HG03521 (cell line): ENCODE data around the gene VWA7.
"Not testable (repeated sequence)": the region's sequence is repeated elsewhere in the genome, so short reads cannot be mapped to it uniquely, and the experiment has no call there.

Experiments used
- ATAC-seq: cut with Tn5 transposase; IDR thresholded peaks from one replicate; pipeline ENCODE4 v1.9.1; 2021; ENCODE audit warnings: mild to moderate bottlenecking, moderate library complexity; ENCODE audit not compliant: unreplicated experiment

VWA7 gene

DNA sequence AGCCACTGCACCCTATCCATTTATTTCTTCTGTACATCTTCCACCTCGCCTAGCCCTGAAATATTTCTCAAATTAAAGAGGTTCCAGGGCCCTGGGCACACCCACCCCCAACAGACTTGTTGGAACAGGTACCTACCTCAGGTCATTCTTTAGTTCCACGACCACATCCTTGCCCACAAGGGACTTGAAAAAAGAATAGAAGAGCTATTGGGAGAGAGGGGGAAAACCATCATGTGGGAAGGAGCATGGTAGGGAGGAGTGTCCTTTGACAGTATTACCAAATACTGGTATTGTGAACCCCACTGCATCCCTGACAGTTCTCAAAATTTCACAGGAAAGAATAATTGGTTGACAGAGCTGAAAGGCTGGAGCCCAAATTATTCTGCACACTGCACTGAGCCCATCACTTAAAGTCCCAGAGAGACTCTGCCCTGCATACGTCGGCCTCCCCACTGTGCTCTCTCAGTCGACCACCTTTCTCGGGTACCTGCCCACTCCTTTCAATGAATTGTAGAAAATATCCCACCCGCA, 28.9 kb upstream of the VWA7 start:
- peak; percentile 4 for ATAC-seq

DNA sequence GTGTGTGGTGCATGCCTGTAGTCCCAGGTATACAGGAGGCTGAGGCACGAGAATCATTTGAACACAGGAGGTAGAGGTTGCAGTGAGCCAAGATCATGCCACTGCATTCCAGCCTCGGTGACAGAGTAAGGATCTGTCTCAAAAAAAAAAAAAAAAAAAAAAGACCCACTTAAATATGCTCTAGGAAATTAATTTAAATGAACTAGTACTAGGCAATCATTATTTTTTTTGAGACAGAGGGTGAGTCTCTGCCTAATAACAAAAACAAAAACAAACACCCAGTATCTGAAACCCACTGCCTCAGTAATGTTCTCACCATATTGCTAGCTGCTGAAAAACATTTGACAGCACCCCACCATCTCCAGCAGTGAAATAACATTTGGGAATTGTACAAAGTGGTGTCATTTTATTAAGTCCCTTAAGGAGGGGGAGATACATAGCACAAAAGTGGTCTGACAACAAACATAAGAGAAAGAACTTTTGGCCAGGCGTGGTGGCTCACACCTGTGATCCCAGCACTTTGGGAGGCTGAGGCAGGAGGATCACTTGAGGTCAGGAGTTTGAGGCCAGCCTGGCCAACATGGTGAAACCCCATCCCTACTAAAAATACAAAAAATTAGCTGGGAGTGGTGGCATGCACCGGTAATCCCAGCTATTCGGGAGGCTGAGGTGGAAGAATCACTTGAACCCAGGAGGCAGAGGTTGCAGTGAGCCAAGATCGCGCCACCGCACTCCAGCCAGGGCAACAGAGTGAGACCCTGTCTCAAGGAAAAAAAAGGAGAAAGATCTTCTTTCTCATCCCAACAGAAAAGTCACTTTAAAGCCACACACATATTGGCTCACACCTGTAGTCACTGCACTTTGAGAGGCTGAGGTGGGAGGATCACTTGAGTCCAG, 24.2 kb upstream of the VWA7 start:
- ATAC-seq: not testable (repeated sequence)

DNA sequence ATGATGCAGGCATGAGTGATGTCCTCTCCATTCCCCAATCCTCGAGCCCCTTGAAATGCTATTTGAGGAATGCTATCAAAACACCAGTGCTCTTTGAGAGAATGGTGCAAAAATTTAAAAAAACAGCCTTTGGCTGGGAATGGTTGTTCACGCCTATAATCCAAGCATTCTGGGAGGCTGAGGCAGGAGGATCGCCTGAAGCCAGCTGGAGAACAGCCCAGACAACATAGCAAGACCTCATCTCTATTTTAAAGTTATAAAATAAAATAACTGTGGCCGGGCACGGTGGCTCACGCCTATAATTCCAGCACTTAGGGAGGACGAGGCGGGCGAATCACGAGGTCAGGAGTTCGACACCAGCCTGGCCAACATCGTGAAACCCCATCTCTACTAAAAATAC, 22.7 kb upstream of the VWA7 start:
- ATAC-seq: no peak

DNA sequence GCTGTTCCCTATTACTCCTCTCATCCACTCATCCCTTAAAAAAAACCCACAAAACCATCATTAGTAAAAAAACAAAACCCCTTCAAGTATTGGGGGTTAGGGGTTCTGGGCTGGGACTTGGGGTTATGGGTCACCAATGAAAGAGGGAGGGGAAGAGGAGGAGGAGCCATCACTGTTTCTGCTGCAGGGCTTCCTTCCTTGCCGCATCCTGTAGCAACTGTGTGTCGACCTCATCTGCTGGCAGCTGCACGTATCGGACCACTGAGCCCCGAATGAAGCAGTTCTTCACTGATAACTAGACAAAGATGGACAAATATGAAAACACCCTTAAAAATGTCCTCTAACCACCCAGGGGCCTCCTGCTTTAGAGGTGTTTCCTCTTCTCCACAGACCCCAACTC, 20.5 kb upstream of the VWA7 start:
- ATAC-seq: no peak

DNA sequence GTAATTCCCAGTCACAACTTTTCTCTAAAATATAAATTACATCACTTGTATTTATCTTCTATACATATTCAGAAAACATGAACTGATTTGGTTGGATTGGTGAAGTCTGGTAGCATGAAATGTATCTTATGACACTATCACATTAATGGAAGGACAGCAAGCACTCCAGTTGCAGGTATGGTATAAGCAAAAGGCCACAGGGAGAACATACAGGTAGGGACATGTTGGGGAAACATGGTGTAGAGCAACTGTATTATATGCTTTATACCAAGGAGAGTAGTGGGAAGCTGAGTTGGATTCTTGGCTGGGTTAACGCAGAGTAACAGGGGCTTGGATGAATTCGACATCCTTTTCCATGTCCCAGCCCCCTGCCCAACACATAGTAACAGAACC, 19.9 kb upstream of the VWA7 start:
- ATAC-seq: no peak

DNA sequence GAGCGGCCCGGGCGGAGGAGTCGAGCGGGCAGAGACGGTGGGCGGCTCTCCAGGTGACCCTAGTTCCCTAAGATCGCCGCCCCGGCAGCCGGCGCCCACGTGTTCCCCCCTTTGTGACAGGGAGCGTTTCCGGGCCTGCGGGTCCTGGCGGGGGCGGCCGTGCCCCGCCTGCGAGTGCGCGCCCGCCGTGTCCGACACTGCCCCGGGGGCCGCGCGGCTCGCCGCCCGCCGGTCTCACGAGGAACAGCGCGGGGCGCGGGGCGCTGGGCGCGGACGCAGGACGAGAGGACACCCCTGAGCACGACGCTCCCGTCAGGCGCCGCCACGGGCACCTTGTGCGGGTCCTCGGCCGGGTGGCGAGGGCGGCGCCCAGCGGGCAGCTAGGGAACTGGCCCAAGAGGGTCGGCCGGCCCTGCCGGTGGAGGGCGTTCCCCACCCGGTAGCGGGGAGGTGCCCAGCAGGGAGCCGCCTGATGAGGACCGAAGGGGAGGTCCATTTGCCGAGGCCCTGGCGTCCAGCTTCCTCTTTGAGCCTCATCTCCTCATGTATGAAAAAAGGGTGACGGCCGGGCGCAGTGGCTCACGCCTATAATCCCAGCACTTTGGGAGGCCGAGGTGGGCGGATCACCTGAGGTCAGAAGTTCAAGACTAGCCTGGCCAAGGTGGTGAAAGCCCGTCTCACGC, 18.6 kb upstream of the VWA7 start, which contains the start of gene VARS1:
Gene VARS1 (minus strand): TSS at position 137 of the 683 bp plus-strand sequence. CDS start 535 bp downstream, outside the sequence.
- ATAC-seq: peak; percentile 77

DNA sequence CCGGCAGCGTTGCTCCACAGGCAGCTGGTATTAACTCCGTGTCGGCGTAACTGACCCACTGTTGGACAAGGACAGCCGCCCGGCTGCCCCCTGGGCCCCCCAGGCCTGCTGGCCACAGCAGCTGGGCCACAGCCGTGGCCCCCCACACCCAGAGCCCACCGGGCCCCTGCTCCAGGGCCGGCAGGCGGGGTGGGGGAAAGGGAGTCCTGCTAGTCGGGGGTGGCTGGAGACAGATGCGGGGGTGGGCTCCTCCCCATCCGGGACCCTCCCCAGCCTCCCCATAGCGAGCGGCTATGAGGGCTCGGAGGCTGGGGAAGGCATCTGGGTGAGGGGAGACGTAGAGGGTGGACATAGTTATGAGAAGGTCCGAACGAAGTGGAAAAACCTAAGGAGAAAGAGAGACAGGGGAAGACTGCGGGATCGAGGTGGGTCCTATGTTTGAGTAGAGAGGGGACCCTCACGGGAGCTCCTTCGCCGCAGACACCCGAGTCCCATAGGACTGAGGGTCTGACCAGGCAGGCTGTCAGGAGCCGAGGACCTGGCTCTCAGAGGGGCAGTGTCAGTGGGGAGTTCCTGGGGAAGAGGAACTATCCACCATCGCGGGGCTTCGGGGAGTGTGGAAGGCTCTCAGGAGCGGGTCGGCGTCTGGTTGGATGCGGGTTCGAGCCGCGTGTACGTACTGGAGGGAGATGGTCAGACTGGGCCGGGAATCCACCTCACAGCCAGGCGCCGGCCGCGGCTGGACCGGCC, 17.9 kb upstream of the VWA7 start:
- peak; percentile 5 for ATAC-seq

DNA sequence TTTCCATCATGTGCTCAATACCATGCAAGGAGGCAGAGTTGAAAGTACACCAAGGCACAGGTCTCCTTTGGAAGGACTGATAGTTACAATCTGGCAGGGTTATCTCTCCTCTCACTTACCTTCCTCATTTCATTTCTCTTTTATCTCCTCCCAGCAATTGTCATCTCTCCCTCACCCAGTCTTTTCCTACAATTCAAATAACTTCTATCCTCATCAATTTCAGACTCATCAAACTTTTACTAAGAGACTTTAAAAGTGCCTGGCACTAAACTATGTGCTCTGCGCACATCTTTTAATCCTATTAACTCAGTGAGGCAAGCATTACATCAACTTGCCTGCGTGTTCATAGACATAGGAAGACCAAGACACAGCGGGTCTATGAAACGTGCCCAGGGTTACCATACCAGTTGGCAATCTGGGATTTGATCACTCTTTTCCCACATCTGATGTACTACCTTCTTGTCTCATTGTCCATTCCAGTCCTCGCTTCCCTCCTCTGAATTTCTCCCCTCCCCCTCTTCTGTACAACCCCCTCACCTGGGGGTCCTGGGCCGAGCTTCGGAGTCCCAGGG, 17.3 kb upstream of the VWA7 start:
- no peak for ATAC-seq

DNA sequence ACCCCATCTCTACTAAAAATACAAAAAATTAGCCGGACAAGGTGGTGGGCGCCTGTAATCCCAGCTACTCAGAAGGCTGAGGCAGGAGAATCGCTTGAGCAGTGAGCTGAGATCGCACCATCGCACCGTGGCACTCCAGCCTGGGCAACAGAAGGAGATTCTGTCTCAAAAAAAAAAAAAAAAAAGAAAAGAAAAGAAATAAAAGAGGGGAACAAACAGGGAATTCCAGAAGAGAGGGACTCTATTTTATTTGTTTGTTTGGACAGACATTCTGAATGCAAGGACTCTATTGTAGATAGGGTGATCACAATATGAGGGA, 16.8 kb upstream of the VWA7 start:
- ATAC-seq: not testable (repeated sequence)

DNA sequence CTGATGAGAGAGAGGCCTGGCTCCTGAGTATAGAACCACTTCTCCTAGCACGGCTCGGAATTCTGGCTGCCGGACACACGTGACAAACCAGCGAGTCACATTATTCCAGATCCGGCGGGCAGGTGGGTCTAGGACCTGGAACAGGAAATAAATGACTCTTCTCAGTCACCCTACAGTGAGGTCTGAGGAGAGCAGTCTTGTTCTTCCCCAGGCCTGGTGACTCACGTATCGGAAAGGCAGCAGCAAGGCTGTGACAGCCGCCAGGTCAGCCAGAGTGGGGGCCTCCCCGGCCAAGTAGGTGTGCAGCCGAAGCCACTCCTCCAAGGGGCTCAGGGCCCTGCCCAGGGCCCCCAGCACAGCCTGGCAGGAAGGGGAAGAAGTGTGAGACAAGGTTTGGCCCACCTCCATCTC, 15.6 kb upstream of the VWA7 start:
- ATAC-seq: no peak

DNA sequence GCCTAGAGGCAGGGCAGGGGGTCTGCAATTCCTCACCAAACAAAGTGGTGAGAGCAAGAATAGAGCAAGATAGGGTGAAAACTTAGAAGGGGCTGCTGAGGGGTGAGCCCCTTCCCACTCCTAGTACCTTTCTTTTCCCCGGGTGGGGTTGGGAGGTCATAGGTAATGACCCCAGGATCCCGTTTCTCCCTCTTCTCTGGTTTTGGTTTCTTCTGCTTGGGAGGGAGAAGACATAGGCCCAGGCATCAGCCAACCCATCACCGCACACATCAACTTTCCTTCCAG, 14.9 kb upstream of the VWA7 start:
- ATAC-seq: no peak

DNA sequence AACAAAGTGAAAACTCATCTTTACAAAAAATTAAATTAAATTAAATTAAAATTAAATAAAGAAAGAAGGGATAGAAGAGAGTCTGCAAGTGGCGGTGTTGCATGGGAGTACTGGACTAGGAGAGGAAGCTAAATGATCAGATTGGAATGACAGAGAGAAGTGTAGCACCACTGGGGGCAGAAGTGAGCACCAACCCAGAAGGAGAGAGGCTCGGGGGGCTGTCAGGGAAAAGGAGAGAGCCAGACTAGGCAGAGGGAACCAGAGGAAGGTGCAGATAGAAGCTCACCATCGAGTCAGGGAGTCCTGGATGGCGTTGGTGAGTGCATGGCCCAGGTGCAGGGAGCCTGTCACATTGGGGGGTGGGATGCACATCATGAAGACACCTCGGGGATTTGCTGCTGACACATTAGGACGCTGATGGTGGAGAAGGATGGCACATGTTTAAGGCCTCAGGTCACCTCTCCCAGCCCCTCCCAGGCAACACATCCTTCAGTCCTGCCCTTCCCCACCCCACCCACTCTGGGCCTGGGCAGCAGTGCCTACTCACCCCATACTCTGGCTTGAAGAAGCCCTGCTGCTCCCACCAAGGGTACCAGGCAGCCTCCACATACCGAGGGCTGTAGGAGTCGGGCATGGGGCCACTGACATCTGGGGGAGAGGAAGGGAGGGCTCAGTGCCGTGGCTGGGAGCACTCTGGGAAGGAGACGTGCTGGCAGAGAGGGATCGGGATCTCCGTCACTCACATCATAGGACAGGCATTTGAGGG, 14.4 kb upstream of the VWA7 start:
- no peak for ATAC-seq

DNA sequence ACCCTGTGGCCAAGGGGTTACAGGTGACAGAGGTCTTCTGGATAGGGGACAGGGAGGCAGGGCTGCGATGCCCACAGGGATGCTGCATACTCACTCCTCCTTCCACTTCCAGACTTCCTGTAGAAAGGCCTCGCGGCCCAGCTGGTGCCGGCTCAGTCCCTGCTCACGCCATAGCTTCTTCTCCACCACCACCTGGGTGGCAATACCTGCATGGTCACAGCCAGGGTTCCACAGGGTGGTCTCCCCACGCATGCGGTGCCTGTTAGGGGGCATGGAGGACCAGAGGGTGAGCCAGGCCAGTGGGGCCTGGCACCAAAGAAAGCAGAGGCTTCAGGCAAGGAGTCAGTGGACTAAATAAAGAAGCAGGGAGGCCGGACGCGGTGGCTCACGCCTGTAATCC, 8.3 kb upstream of the VWA7 start:
- no peak for ATAC-seq

DNA sequence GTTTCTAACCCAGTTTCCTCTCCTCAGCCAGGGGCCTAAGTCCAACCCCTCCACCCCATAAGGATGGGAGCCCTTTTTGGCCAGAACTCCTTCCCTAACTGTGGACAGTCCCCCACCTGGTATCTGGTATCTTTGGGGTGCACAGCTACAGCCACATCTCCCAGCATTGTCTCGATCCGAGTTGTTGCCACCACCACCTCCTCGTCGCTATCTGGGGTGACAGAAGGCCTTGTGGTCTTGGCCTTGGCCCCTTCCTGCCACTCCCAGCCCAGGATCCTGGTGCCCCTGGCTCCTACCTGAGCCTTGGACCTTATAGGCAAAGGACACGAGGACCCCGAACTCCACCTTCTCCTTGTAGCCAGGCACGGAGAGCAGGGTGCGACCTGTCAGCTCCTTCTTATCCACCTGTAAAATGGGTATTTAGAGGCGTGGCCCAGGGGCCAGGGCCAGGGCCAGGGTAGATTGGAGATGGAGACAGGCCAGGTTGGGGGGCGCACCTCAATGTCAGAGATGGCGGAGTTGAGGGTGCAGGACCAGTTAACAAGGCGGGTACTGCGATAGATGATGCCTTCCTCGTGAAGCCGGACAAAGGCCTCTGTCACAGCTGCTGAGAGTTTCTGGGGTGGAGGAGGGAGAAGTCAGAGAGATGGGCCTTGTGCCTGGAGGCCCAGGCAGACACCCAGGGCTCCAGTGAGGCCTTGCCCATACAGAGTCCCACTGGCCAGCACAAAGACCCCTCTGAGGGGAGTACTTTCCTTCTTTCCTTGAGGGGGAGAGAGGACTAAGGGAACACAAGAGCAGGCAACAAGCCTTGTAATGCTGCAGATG, 7.2 kb upstream of the VWA7 start:
- ATAC-seq: no peak

DNA sequence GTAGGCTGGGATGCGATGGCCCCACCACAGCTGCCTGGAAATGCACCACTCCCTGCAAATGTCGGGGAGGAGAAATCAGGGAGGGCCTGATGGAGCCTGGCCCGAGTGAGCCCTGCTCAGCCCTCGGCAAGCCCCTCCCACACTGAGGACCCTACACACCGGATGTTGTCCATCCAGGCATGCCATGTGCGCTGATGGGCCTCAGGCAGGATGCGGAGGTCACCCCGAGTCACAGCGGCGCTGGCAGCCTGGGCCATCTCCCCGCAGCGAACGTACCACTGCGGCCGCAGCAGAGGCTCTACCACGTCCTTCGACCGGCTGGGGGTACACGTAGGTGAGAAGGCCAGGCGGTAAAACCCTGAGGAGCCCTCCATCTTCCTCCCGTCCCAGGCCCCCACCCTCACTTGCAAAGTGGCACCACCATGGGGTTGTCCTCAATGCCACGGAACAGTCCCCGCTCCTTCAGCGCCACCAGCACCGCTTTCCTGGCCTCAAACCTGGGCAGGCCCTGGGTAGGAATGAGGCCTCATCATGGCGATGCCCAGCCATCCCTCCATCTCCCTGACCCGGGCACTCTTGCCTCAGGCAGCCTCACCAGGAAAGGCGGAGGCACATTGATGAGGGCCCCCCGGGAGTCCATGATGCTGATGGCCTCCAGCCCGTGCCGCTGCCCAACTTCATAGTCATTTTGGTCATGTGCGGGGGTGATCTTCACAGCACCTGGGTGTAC, 5.2 kb upstream of the VWA7 start:
- ATAC-seq: no peak

DNA sequence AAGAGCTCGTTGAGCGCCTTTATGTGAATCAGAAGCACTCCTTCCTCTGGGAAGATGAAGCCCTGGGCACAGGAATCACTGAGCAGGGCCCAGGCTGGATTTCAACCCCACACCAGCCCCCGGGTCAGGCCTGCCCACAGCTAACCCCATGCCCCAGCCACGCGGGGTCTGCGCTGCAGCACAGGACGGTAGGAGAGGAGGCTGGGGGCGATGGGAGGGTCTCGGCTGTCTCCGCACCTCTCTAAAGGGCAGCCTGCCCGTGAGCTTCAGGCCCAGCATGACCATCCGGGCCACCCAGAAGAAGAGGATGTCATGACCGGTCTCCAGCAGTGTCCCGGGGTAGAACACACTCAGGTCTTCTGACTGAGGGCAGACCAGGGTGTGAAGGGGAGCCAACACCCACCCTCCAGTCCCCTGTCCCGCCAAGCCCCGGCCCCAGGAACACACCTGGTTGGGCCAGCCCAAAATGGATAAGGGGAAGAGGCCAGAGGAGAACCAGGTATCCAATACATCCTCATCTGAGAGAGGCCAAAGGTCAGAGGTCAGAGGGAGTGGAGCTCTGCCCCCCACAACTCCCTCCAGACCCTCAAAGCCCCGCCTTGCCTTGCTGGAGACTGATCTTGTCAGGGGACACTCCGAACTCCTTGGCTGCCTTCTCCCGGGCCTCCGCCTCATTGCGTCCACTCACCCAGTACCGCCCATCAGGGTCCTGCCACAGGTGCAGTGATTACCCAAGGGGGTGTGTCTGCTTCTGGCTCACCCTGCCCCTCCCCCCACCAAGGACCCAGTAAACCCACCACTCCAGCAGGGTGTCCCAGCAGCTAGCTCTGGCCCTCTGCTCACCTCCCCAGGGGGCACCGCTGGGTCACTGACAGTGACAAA, 4.4 kb upstream of the VWA7 start:
- no peak for ATAC-seq

DNA sequence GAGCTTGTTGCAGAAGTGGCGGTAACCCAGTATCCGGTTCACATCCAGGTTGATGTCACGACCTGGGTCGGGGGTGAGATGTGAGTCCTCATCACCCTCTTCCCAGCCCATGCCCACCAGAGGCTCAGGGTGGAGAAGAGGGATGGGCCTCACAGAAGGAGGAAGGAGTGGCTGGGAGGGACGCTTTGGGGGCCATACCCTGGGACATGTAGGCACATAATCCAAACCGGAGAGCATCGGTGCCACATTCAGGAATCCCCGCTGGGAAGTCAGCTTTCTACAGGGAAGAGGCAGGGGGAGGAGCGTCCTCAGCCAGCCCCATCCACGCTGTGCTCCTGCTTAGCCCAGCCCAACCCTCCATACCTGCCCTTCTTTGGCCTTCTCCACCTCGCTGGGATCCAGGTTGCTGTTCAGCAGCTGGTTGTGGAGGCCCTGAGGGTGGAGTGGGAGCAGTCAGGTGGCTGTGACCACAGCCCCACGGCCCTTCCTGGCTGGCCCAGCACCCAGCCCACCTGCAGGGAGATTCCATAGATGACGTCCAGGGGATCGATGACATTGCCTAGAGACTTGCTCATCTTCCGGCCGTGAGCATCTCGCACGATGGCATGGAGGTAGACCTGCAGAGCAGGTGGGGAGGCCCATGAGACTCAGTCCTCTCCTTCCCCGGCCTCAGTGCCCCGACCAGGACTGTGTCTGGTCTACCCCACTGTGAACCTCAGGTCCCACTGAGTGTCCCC, 3.5 kb upstream of the VWA7 start:
- ATAC-seq: no peak
